Measurements from ENCODE around the gene SCNN1B. TPM values are rescaled to one million over a fixed set of nuclear protein-coding genes. Genes with fewer than 3 reads are reported as not detected.

The SCNN1B gene
- polyA plus RNA-seq, 2 donors, result 46.0 to 99.9 TPM

- WGBS, 2 donors, result 62 to 71% methylated on average over 5 of the region's 5 CpGs
- no peaks in the 10 kb centered on the region for H3K27me3 ChIP-seq (ENCODE audit: control insufficient read depth in 1 of 2, insufficient read depth in 2 of 2, low read length in 2 of 2)
- no peaks in the 10 kb centered on the region for H3K9me3 ChIP-seq (ENCODE audit: control insufficient read depth in 2 of 2, insufficient read depth in 1 of 2, low read depth in 1 of 2, low read length in 1 of 2)
Measured at GRCh38 chr16:23343643-23344612, 41.8 kb downstream of the SCNN1B start.

GRCh38 chr16:23345237-23345636 is 43.1 kb downstream of the SCNN1B start:
- Histone ChIP-seq H3K9me3 (ENCODE audit: control insufficient read depth in 2 of 2, insufficient read depth in 1 of 2, low read depth in 1 of 2, low read length in 1 of 2) (no peaks in the 10 kb centered on the region), H3K27ac (ENCODE audit: low read depth in 2 of 2, low read length in 1 of 2) (no peak overlapping the region), H3K4me1 (ENCODE audit: control insufficient read depth in 2 of 2, insufficient read depth in 2 of 2, low read length in 1 of 2) (no peaks in the 10 kb centered on the region), H3K27me3 (ENCODE audit: control insufficient read depth in 1 of 2, insufficient read depth in 2 of 2, low read length in 2 of 2) (no peaks in the 10 kb centered on the region), H3K36me3 (ENCODE audit: control insufficient read depth in 2 of 2, insufficient read depth in 2 of 2, low read length in 1 of 2) (peaks cover 0 to 5% of the 10 kb centered on the region in 2 donors), H3K4me3 (ENCODE audit: low read depth in 1 of 2, low read length in 2 of 2) (no peak overlapping the region)
- 67 to 75% methylated on average over 5 of the region's 5 CpGs for WGBS, 2 donors

More at GRCh38 chr16:23343643-23344612, 41.8 kb downstream of the SCNN1B start:
- Histone ChIP-seq H3K4me3 (ENCODE audit: low read depth in 1 of 2, low read length in 2 of 2) (no peak overlapping the region), H3K4me1 (ENCODE audit: control insufficient read depth in 2 of 2, insufficient read depth in 2 of 2, low read length in 1 of 2) (no peaks in the 10 kb centered on the region), H3K27ac (ENCODE audit: low read depth in 2 of 2, low read length in 1 of 2) (no peak overlapping the region), H3K36me3 (ENCODE audit: control insufficient read depth in 2 of 2, insufficient read depth in 2 of 2, low read length in 1 of 2) (peaks cover 0 to 2% of the 10 kb centered on the region in 2 donors)

GRCh38 chr16:23348579-23349469 is 46.7 kb downstream of the SCNN1B start:
- WGBS, 2 donors, result 64 to 71% methylated on average over 18 of the region's 18 CpGs

GRCh38 chr16:23351360-23351759 is 49.3 kb downstream of the SCNN1B start:
- H3K27ac ChIP-seq (ENCODE audit: low read depth in 2 of 2, low read length in 1 of 2), result no peak overlapping the region
- H3K4me1 ChIP-seq (ENCODE audit: control insufficient read depth in 2 of 2, insufficient read depth in 2 of 2, low read length in 1 of 2), result no peaks in the 10 kb centered on the region
- 75 to 82% methylated on average over 5 of the region's 5 CpGs for WGBS, 2 donors
- H3K36me3 ChIP-seq (ENCODE audit: control insufficient read depth in 2 of 2, insufficient read depth in 2 of 2, low read length in 1 of 2), result peaks cover 0 to 11% of the 10 kb centered on the region in 2 donors
- H3K9me3 ChIP-seq (ENCODE audit: control insufficient read depth in 2 of 2, insufficient read depth in 1 of 2, low read depth in 1 of 2, low read length in 1 of 2), result no peaks in the 10 kb centered on the region
- no peak overlapping the region for H3K4me3 ChIP-seq (ENCODE audit: low read depth in 1 of 2, low read length in 2 of 2)
- H3K27me3 ChIP-seq (ENCODE audit: control insufficient read depth in 1 of 2, insufficient read depth in 2 of 2, low read length in 2 of 2), result no peaks in the 10 kb centered on the region

More at GRCh38 chr16:23348579-23349469, 46.7 kb downstream of the SCNN1B start:
- peaks cover 0 to 5% of the 10 kb centered on the region in 2 donors for H3K36me3 ChIP-seq (ENCODE audit: control insufficient read depth in 2 of 2, insufficient read depth in 2 of 2, low read length in 1 of 2)
- no peak overlapping the region for H3K27ac ChIP-seq (ENCODE audit: low read depth in 2 of 2, low read length in 1 of 2)
- H3K4me3 ChIP-seq (ENCODE audit: low read depth in 1 of 2, low read length in 2 of 2), result no peak overlapping the region
- no peaks in the 10 kb centered on the region for H3K9me3 ChIP-seq (ENCODE audit: control insufficient read depth in 2 of 2, insufficient read depth in 1 of 2, low read depth in 1 of 2, low read length in 1 of 2)
- no peaks in the 10 kb centered on the region for H3K4me1 ChIP-seq (ENCODE audit: control insufficient read depth in 2 of 2, insufficient read depth in 2 of 2, low read length in 1 of 2)
- no peaks in the 10 kb centered on the region for H3K27me3 ChIP-seq (ENCODE audit: control insufficient read depth in 1 of 2, insufficient read depth in 2 of 2, low read length in 2 of 2)

- H3K36me3 ChIP-seq (ENCODE audit: control insufficient read depth in 2 of 2, insufficient read depth in 2 of 2, low read length in 1 of 2), result peaks cover 0 to 10% of the 10 kb centered on the region in 2 donors
- H3K27ac ChIP-seq (ENCODE audit: low read depth in 2 of 2, low read length in 1 of 2), result no peak overlapping the region
- H3K27me3 ChIP-seq (ENCODE audit: control insufficient read depth in 1 of 2, insufficient read depth in 2 of 2, low read length in 2 of 2), result no peaks in the 10 kb centered on the region
- H3K4me3 ChIP-seq (ENCODE audit: low read depth in 1 of 2, low read length in 2 of 2), result no peak overlapping the region
- no peaks in the 10 kb centered on the region for H3K4me1 ChIP-seq (ENCODE audit: control insufficient read depth in 2 of 2, insufficient read depth in 2 of 2, low read length in 1 of 2)
- no peaks in the 10 kb centered on the region for H3K9me3 ChIP-seq (ENCODE audit: control insufficient read depth in 2 of 2, insufficient read depth in 1 of 2, low read depth in 1 of 2, low read length in 1 of 2)
Measured at GRCh38 chr16:23353440-23353839, 51.3 kb downstream of the SCNN1B start.

GRCh38 chr16:23354246-23354645 is 52.1 kb downstream of the SCNN1B start:
- 84 to 90% methylated on average over 9 of the region's 9 CpGs for WGBS, 2 donors
- H3K9me3 ChIP-seq (ENCODE audit: control insufficient read depth in 2 of 2, insufficient read depth in 1 of 2, low read depth in 1 of 2, low read length in 1 of 2), result no peaks in the 10 kb centered on the region
- H3K36me3 ChIP-seq (ENCODE audit: control insufficient read depth in 2 of 2, insufficient read depth in 2 of 2, low read length in 1 of 2), result peaks cover 0 to 6% of the 10 kb centered on the region in 2 donors
- H3K4me1 ChIP-seq (ENCODE audit: control insufficient read depth in 2 of 2, insufficient read depth in 2 of 2, low read length in 1 of 2), result no peaks in the 10 kb centered on the region
- no peak overlapping the region for H3K27ac ChIP-seq (ENCODE audit: low read depth in 2 of 2, low read length in 1 of 2)
- H3K27me3 ChIP-seq (ENCODE audit: control insufficient read depth in 1 of 2, insufficient read depth in 2 of 2, low read length in 2 of 2), result no peaks in the 10 kb centered on the region
- H3K4me3 ChIP-seq (ENCODE audit: low read depth in 1 of 2, low read length in 2 of 2), result no peak overlapping the region

GRCh38 chr16:23355106-23355670 is 53.1 kb downstream of the SCNN1B start:
- Histone ChIP-seq H3K9me3 (ENCODE audit: control insufficient read depth in 2 of 2, insufficient read depth in 1 of 2, low read depth in 1 of 2, low read length in 1 of 2) (no peaks in the 10 kb centered on the region), H3K36me3 (ENCODE audit: control insufficient read depth in 2 of 2, insufficient read depth in 2 of 2, low read length in 1 of 2) (peaks cover 0 to 6% of the 10 kb centered on the region in 2 donors), H3K4me3 (ENCODE audit: low read depth in 1 of 2, low read length in 2 of 2) (no peak overlapping the region), H3K27ac (ENCODE audit: low read depth in 2 of 2, low read length in 1 of 2) (no peak overlapping the region), H3K4me1 (ENCODE audit: control insufficient read depth in 2 of 2, insufficient read depth in 2 of 2, low read length in 1 of 2) (no peaks in the 10 kb centered on the region), H3K27me3 (ENCODE audit: control insufficient read depth in 1 of 2, insufficient read depth in 2 of 2, low read length in 2 of 2) (no peaks in the 10 kb centered on the region)
- 84 to 87% methylated on average over 13 of the region's 13 CpGs for WGBS, 2 donors

GRCh38 chr16:23356941-23357340 is 54.8 kb downstream of the SCNN1B start:
- Histone ChIP-seq H3K27ac (ENCODE audit: low read depth in 2 of 2, low read length in 1 of 2) (no peak overlapping the region), H3K36me3 (ENCODE audit: control insufficient read depth in 2 of 2, insufficient read depth in 2 of 2, low read length in 1 of 2) (peaks cover 0 to 6% of the 10 kb centered on the region in 2 donors), H3K4me3 (ENCODE audit: low read depth in 1 of 2, low read length in 2 of 2) (no peak overlapping the region), H3K9me3 (ENCODE audit: control insufficient read depth in 2 of 2, insufficient read depth in 1 of 2, low read depth in 1 of 2, low read length in 1 of 2) (no peaks in the 10 kb centered on the region), H3K4me1 (ENCODE audit: control insufficient read depth in 2 of 2, insufficient read depth in 2 of 2, low read length in 1 of 2) (no peaks in the 10 kb centered on the region), H3K27me3 (ENCODE audit: control insufficient read depth in 1 of 2, insufficient read depth in 2 of 2, low read length in 2 of 2) (no peaks in the 10 kb centered on the region)
- 86 to 88% methylated on average over 7 of the region's 7 CpGs for WGBS, 2 donors

DNA sequence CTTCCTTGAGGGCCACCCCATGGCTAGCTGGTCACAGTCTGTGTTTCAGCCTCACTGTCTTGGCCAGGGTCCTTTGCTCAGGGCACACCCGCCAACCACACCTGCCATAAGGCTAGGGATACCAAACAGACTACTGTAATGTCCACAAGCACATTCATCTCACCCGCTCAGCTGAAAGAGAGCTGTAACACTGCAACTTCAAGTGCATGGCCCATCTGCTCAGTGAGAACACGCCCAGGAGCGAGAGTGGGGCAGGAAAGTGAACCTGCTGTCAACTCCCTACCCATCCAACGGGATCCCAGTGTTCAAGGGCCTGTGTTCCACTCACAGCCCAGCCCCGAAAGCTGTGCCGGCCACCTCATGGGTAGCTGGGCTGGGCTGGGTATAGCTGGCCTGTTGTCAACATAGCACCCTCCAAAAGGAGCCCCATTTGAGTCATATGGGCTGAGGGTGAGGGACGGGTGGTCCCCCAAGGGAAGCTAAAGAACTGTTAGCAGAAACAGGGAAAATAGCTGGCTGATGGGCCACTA is 55.7 kb downstream of the SCNN1B start:
- no peaks in the 10 kb centered on the region for H3K27me3 ChIP-seq (ENCODE audit: control insufficient read depth in 1 of 2, insufficient read depth in 2 of 2, low read length in 2 of 2)
- H3K36me3 ChIP-seq (ENCODE audit: control insufficient read depth in 2 of 2, insufficient read depth in 2 of 2, low read length in 1 of 2), result peaks cover 0 to 8% of the 10 kb centered on the region in 2 donors
- no peak overlapping the region for H3K4me3 ChIP-seq (ENCODE audit: low read depth in 1 of 2, low read length in 2 of 2)
- no peak overlapping the region for H3K27ac ChIP-seq (ENCODE audit: low read depth in 2 of 2, low read length in 1 of 2)
- peaks cover 4% of the 10 kb centered on the region in 2 donors for H3K4me1 ChIP-seq (ENCODE audit: control insufficient read depth in 2 of 2, insufficient read depth in 2 of 2, low read length in 1 of 2)
- WGBS, 2 donors, result 80 to 82% methylated on average over 8 of the region's 8 CpGs
- H3K9me3 ChIP-seq (ENCODE audit: control insufficient read depth in 2 of 2, insufficient read depth in 1 of 2, low read depth in 1 of 2, low read length in 1 of 2), result no peaks in the 10 kb centered on the region
